ENCODE measurements around the gene SLC12A7. TPM values are rescaled to one million over a fixed set of nuclear protein-coding genes. Genes with fewer than 3 reads are reported as not detected.

Gene SLC12A7
- total RNA-seq, 1 donor from 2014 or later, result 147 TPM

DNA sequence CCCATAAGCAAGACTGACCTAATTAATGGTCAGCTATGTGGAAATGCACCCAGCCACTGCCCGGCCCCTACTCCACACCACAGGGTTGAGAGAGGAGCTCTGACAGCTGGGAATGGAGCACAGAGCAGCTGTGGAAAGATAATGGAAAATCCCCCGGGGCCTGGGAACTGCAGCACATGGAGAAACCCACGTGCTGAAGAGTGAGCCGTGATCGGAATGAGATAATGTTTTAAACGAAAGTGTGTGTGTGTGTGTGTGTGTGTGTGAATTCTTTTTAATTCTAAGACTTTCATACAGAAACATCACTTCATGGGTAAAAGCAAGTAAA, 13.1 kb upstream of the SLC12A7 start:
- peak overlapping the region; percentile 75 for H3K4me3 Mint-ChIP-seq (ENCODE audit: unreplicated experiment)
- H3K4me1 Mint-ChIP-seq (ENCODE audit: low read depth, unreplicated experiment), result peaks cover 45% of the 10 kb centered on the region
- TF ChIP-seq, protein P1, sequence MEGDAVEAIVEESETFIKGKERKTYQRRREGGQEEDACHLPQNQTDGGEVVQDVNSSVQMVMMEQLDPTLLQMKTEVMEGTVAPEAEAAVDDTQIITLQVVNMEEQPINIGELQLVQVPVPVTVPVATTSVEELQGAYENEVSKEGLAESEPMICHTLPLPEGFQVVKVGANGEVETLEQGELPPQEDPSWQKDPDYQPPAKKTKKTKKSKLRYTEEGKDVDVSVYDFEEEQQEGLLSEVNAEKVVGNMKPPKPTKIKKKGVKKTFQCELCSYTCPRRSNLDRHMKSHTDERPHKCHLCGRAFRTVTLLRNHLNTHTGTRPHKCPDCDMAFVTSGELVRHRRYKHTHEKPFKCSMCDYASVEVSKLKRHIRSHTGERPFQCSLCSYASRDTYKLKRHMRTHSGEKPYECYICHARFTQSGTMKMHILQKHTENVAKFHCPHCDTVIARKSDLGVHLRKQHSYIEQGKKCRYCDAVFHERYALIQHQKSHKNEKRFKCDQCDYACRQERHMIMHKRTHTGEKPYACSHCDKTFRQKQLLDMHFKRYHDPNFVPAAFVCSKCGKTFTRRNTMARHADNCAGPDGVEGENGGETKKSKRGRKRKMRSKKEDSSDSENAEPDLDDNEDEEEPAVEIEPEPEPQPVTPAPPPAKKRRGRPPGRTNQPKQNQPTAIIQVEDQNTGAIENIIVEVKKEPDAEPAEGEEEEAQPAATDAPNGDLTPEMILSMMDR (IDR thresholded peaks at IDR 0.05; ENCODE audit: partially characterized antibody, unreplicated experiment), result no peak
- peaks cover 24% of the 10 kb centered on the region for H3K9me3 Mint-ChIP-seq (ENCODE audit: unreplicated experiment)
- H3K36me3 Mint-ChIP-seq (ENCODE audit: unreplicated experiment), result no peaks in the 10 kb centered on the region
- peak; percentile 86 for DNase-seq
- H3K27ac Mint-ChIP-seq (ENCODE audit: unreplicated experiment), result peak overlapping the region; percentile 99
- peaks cover 19% of the 10 kb centered on the region for H3K27me3 Mint-ChIP-seq (ENCODE audit: unreplicated experiment)

- peaks cover 24% of the 10 kb centered on the region for H3K9me3 Mint-ChIP-seq (ENCODE audit: unreplicated experiment)
- no peaks in the 10 kb centered on the region for H3K36me3 Mint-ChIP-seq (ENCODE audit: unreplicated experiment)
- H3K4me3 Mint-ChIP-seq (ENCODE audit: unreplicated experiment), result peak overlapping the region; percentile 75
- DNase-seq, result no peak
- H3K27ac Mint-ChIP-seq (ENCODE audit: unreplicated experiment), result peak overlapping the region; percentile 99
- TF ChIP-seq, protein P1 (IDR thresholded peaks at IDR 0.05; ENCODE audit: partially characterized antibody, unreplicated experiment), result no peak
- peaks cover 45% of the 10 kb centered on the region for H3K4me1 Mint-ChIP-seq (ENCODE audit: low read depth, unreplicated experiment)
- H3K27me3 Mint-ChIP-seq (ENCODE audit: unreplicated experiment), result peaks cover 19% of the 10 kb centered on the region
Observed at GRCh38 chr5:1124205-1125029, 12.6 kb upstream of the SLC12A7 start.

DNA sequence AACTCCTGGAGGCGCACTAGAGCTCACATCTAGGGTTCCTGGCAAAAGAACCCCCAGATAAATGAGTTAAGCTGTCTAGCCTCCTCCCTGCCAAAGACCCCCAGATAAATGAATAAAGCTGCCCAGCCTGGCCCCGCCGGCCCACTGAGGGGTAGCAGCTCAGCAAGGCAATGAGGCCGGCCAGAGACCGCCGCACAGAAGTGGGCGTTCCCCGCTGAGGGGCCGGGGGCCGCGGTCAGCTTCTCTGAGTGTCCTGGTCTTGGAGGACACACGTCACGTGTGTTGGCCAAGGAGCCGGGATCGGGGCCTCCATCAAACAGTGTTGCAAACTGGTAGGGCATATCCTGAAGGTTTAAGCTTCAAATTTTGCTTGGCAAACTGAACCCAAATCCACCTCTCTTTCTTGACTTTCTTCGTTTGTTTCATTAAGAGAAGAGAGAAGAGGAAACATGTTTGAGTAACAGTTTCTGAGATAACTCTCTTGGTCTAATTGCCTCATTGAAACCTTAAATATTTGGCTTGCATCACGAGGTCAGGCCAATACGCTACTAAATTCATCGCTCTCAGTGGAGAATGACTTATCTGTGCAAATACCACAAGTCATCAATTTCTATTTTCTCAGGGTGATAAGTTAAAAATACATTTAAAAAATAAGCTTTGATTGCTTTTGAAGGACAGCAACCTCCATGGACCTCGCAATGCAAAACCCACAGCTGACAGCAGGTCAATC, 11.7 kb upstream of the SLC12A7 start:
- H3K27ac Mint-ChIP-seq (ENCODE audit: unreplicated experiment), result peak overlapping the region; percentile 99
- H3K36me3 Mint-ChIP-seq (ENCODE audit: unreplicated experiment), result no peaks in the 10 kb centered on the region
- peaks cover 44% of the 10 kb centered on the region for H3K4me1 Mint-ChIP-seq (ENCODE audit: low read depth, unreplicated experiment)
- H3K9me3 Mint-ChIP-seq (ENCODE audit: unreplicated experiment), result peaks cover 24% of the 10 kb centered on the region
- peaks cover 19% of the 10 kb centered on the region for H3K27me3 Mint-ChIP-seq (ENCODE audit: unreplicated experiment)
- peak overlapping the region; percentile 75 for H3K4me3 Mint-ChIP-seq (ENCODE audit: unreplicated experiment)
- TF ChIP-seq, protein P1 (IDR thresholded peaks at IDR 0.05; ENCODE audit: partially characterized antibody, unreplicated experiment), result no peak
- DNase-seq, result no peak

DNA sequence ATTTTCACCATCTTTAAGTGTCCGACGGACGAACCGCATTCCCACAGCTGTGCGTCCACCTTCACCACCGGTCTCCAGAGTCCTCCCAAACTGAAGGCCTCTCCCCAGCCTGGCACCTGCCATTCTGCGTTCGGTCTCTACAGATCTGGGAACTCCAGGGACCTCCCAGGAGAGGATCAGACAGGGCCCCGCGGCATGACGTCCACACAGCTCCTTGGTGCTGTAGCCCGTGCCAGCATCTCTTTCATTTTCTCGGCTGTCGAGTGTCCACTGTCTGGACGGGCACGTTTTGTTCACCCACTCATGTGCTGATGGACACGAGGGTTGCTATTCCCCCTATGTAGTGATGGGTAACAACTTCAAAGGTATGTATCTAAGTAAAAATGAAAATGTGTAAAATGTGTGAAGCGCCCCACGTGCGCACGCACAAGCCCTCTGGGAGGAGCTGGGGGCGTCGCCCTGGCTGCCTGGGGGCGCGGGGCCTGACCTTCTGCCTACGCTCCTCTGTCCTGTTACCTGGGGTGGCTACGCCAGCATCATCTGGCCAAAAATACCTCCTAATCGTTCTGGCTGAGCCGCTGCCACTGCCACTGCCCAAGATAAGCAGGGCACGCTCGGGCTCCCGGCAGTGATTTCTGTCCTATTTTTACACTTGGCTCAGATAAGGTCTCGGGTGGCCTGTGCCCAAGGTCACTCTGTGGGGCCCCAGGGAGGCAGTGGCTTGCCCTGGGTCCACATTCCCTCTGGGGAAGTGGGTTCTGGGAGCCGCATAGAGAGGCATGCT, 10.8 kb upstream of the SLC12A7 start:
- Mint-ChIP-seq H3K27me3 (ENCODE audit: unreplicated experiment) (peaks cover 20% of the 10 kb centered on the region), H3K9me3 (ENCODE audit: unreplicated experiment) (peaks cover 25% of the 10 kb centered on the region), H3K36me3 (ENCODE audit: unreplicated experiment) (no peaks in the 10 kb centered on the region), H3K4me1 (ENCODE audit: low read depth, unreplicated experiment) (peaks cover 41% of the 10 kb centered on the region), H3K4me3 (ENCODE audit: unreplicated experiment) (no peak overlapping the region), H3K27ac (ENCODE audit: unreplicated experiment) (peak overlapping the region; percentile 76)
- TF ChIP-seq, protein P1 (IDR thresholded peaks at IDR 0.05; ENCODE audit: partially characterized antibody, unreplicated experiment), result no peak
- DNase-seq, result no peak
